ENCODE measurements around the gene ZNF438.
"Not testable (repeated sequence)": the region's sequence is repeated elsewhere in the genome, so short reads cannot be mapped to it uniquely, and the experiment has no call there.

Gene ZNF438

GRCh38 chr10:30902621-30903396, 128.9 kb downstream of the ZNF438 start:
- ATAC-seq: no peak
- TF ChIP-seq ARNTL (CRISPR knock-in tag; IDR thresholded peaks at IDR 0.05; ENCODE audit: borderline replicate concordance, low read depth) (no peak), ISL1 (CRISPR knock-in tag; IDR thresholded peaks at IDR 0.05) (no peak), ZNF565 (CRISPR knock-in tag; conservative IDR thresholded peaks at IDR 0.05; ENCODE audit: low read depth) (no peak), PATZ1 (CRISPR knock-in tag; IDR thresholded peaks at IDR 0.05; ENCODE audit: borderline replicate concordance) (no peak), ZNF70 (CRISPR knock-in tag; IDR thresholded peaks at IDR 0.05) (no peak), OSR1 (CRISPR knock-in tag; IDR thresholded peaks at IDR 0.05) (no peak), ZC3H10 (CRISPR knock-in tag; IDR thresholded peaks at IDR 0.05) (no peak), GLIS3 (CRISPR knock-in tag; IDR thresholded peaks at IDR 0.05) (no peak), ESRRG (CRISPR knock-in tag; IDR thresholded peaks at IDR 0.05) (no peak), TCF4 (CRISPR knock-in tag; IDR thresholded peaks at IDR 0.05; ENCODE audit: borderline replicate concordance) (no peak), ZFP30 (CRISPR knock-in tag; IDR thresholded peaks at IDR 0.05) (no peak), CSDC2 (CRISPR knock-in tag; IDR thresholded peaks at IDR 0.05) (no peak), BACH2 (CRISPR knock-in tag; IDR thresholded peaks at IDR 0.05; ENCODE audit: borderline replicate concordance) (no peak), CREB5 (CRISPR knock-in tag; IDR thresholded peaks at IDR 0.05; ENCODE audit: low read depth) (no peak), RARB (CRISPR knock-in tag; IDR thresholded peaks at IDR 0.05) (no peak), POU6F1 (CRISPR knock-in tag; IDR thresholded peaks at IDR 0.05; ENCODE audit: borderline replicate concordance, low read depth) (no peak), TSHZ2 (CRISPR knock-in tag; IDR thresholded peaks at IDR 0.05) (no peak)

- not testable (repeated sequence) for ATAC-seq
These were observed 130.2 kb downstream of the ZNF438 start for GRCh38 chr10:30901487-30901886.

- ATAC-seq: no peak
- no peak for TF ChIP-seq CSDC2 (CRISPR knock-in tag; IDR thresholded peaks at IDR 0.05)
- TF ChIP-seq SNAI2 (CRISPR knock-in tag; IDR thresholded peaks at IDR 0.05): no peak
- TF ChIP-seq ZNF70 (CRISPR knock-in tag; IDR thresholded peaks at IDR 0.05): no peak
- TF ChIP-seq PATZ1 (CRISPR knock-in tag; IDR thresholded peaks at IDR 0.05; ENCODE audit: borderline replicate concordance): no peak
- no peak for TF ChIP-seq ARNTL (CRISPR knock-in tag; IDR thresholded peaks at IDR 0.05; ENCODE audit: borderline replicate concordance, low read depth)
- TF ChIP-seq ZFP3 (CRISPR knock-in tag; IDR thresholded peaks at IDR 0.05): no peak
- no peak for TF ChIP-seq BACH2 (CRISPR knock-in tag; IDR thresholded peaks at IDR 0.05; ENCODE audit: borderline replicate concordance)
- no peak for TF ChIP-seq OSR1 (CRISPR knock-in tag; IDR thresholded peaks at IDR 0.05)
- no peak for TF ChIP-seq TOX (CRISPR knock-in tag; IDR thresholded peaks at IDR 0.05; ENCODE audit: borderline replicate concordance)
- no peak for TF ChIP-seq CSRNP3 (CRISPR knock-in tag; IDR thresholded peaks at IDR 0.05)
- no peak for TF ChIP-seq PPARA (CRISPR knock-in tag; IDR thresholded peaks at IDR 0.05; ENCODE audit: borderline replicate concordance)
- no peak for TF ChIP-seq RARB (CRISPR knock-in tag; IDR thresholded peaks at IDR 0.05)
- no peak for TF ChIP-seq ESRRG (CRISPR knock-in tag; IDR thresholded peaks at IDR 0.05)
- no peak for TF ChIP-seq ZNF8 (CRISPR knock-in tag; IDR thresholded peaks at IDR 0.05)
- TF ChIP-seq POU6F1 (CRISPR knock-in tag; IDR thresholded peaks at IDR 0.05; ENCODE audit: borderline replicate concordance, low read depth): no peak
- TF ChIP-seq ZFP30 (CRISPR knock-in tag; IDR thresholded peaks at IDR 0.05): no peak
These were observed 132.7 kb downstream of the ZNF438 start for GRCh38 chr10:30898964-30899363.

Data from SK-N-SH treated with all-trans-retinoic acid at 6 μM for 48 hours (cell line).